OCI-LY7 (cell line): ENCODE data around the gene TRIM15.

Source experiments
- EZH2phosphoT487 ChIP-seq: fragments of 200-600 bp; sonication (generic); IDR thresholded peaks from 2 replicates; pipeline ENCODE4 v1.6.1; 2018; ENCODE audit warnings: low read depth, borderline replicate concordance, mild to moderate bottlenecking, mixed run types, antibody characterized with exemption, low read length, moderate library complexity, mixed read lengths
- TF ChIP-seq, protein P1 (sequence below): fragments of 200-600 bp; sonication (generic); conservative IDR thresholded peaks from 2 replicates; pipeline ENCODE4 v1.5.1; 2014; ENCODE audit warnings: mild to moderate bottlenecking, antibody characterized with exemption, low read length, moderate library complexity, mixed read lengths

DNA sequence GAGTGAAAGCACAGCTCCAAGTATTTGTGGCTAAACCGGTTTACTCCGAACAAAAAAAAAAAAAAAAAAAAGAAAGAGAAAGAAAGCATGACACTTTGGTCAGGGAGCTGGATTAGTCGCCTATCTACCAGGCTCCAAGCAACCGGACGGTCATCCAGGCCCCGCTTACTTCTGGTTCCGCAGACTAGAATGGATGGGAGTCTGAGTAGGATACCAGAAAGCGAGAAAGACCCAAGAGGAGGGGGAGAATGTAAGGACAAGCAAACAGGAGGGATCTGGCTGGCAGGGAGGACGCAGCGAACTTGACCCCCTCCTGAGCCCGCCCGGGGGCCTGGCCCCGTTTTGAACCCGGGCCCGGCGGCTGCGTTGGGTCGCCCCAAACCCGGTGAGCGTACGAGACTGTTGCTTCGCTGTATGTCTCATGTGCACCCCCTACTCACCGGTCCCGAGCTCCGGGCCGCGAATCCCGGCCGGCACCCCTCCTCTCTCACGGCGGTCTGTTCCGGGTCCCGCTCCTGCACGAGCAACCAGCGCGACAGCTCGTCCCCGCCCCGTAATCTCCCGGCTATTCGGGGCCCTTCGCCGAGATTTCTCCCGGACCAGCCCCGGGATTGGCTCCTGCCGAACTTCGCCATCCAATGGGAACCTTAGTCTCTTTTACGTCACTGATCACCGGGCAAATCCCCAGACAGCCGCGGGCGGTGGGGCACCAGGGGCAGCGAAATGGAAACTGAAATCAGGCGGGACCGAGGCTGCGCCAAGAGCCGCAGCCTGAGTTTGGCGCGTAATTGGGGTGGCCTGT lies 49.7 kb downstream of the TRIM15 start, which contains the start of gene TRIM26:
- TF ChIP-seq, protein P1, sequence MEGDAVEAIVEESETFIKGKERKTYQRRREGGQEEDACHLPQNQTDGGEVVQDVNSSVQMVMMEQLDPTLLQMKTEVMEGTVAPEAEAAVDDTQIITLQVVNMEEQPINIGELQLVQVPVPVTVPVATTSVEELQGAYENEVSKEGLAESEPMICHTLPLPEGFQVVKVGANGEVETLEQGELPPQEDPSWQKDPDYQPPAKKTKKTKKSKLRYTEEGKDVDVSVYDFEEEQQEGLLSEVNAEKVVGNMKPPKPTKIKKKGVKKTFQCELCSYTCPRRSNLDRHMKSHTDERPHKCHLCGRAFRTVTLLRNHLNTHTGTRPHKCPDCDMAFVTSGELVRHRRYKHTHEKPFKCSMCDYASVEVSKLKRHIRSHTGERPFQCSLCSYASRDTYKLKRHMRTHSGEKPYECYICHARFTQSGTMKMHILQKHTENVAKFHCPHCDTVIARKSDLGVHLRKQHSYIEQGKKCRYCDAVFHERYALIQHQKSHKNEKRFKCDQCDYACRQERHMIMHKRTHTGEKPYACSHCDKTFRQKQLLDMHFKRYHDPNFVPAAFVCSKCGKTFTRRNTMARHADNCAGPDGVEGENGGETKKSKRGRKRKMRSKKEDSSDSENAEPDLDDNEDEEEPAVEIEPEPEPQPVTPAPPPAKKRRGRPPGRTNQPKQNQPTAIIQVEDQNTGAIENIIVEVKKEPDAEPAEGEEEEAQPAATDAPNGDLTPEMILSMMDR = no peak
- no peak for TF ChIP-seq EZH2phosphoT487
